Kidney (tissue), 14 donors: Measurements from ENCODE around the gene LTBP4. TPM values are rescaled to one million over a fixed set of nuclear protein-coding genes. Genes with fewer than 3 reads are reported as not detected.

Experiments
- DNase-seq, 5 donors: peaks; one replicate each; pipeline ENCODE4 v3.0.0-alpha.2; 2013 to 2020
- FAIRE-seq: peaks from 2 replicates; lab custom pipeline; 2012; peaks lifted over from hg19 to GRCh38; lab: Jason Lieb, UNC
- H3K27ac ChIP-seq, 2 donors: one replicate each; pipeline ENCODE4 v1.7.0; 2013; ENCODE audit warnings: low read depth in 2 of 2, low read length in 2 of 2, inconsistent platforms in 1 of 2
- H3K27me3 ChIP-seq: one replicate; pipeline ENCODE4 v1.7.1; 2013; ENCODE audit warnings: low read length, inconsistent platforms; ENCODE audit not compliant: control insufficient read depth, insufficient read depth
- H3K36me3 ChIP-seq, 3 donors: one replicate each; pipeline versions ENCODE4 v1.7.0 to v1.7.1; 2013; ENCODE audit warnings: low read length in 3 of 3, control low read depth in 1 of 3, inconsistent platforms in 1 of 3; ENCODE audit not compliant: insufficient read depth in 3 of 3, control insufficient read depth in 2 of 3
- H3K4me1 ChIP-seq, 3 donors: one replicate each; pipeline versions ENCODE4 v1.7.0 to v1.7.1; 2013; ENCODE audit warnings: low read length in 3 of 3, inconsistent platforms in 1 of 3, low read depth in 1 of 3; ENCODE audit not compliant: control insufficient read depth in 2 of 3, insufficient read depth in 2 of 3
- H3K4me3 ChIP-seq, 3 donors: one replicate each; pipeline versions ENCODE4 v1.7.0 to v1.8.1; 2013; ENCODE audit warnings: low read length in 3 of 3, control low read depth in 1 of 3, inconsistent platforms in 1 of 3
- H3K9ac ChIP-seq, 3 donors: one replicate each; pipeline versions ENCODE4 v1.7.0 to v1.7.1; 2013; ENCODE audit warnings: low read length in 3 of 3, control low read depth in 1 of 3, inconsistent platforms in 1 of 3
- H3K9me3 ChIP-seq, 3 donors: one replicate each; pipeline versions ENCODE4 v1.7.0 to v1.7.1; 2013; ENCODE audit warnings: low read length in 3 of 3, control low read depth in 1 of 3, inconsistent platforms in 1 of 3; ENCODE audit not compliant: control insufficient read depth in 2 of 3, insufficient read depth in 1 of 3
- CTCF ChIP-seq: IDR thresholded peaks from 3 replicates; pipeline ENCODE4 v1.5.1; 2012; ENCODE audit warnings: mild to moderate bottlenecking, moderate library complexity, borderline replicate concordance; ENCODE audit not compliant: insufficient read depth; ENCODE audit errors: extremely low read depth
- intact Hi-C: fragments of 100-400 bp; cut with DNase I; formaldehyde crosslinking; loops from one replicate; pipeline ENCODE4 v1.11.1; 2022
- polyA plus RNA-seq: library from polyadenylated mRNA; stranded (reverse); fragments of 350-450 nt; fragmentation: Illumina TruSeq; extraction: RNeasy Lipid Tissue Mini Kit (QIAGEN cat#74804); gene quantifications from one replicate; pipeline ENCODE4 v1.2.3, GENCODE V29; 2014; ENCODE audit warnings: low read depth, low replicate concordance; ENCODE audit not compliant: insufficient read depth
- total RNA-seq: library from RNA; stranded (reverse); fragmentation: NEBNext Ultra II Directional; extraction: Animal tissue kit (Norgen Biotek cat#: 25700); gene quantifications from one replicate; pipeline ENCODE4 v1.2.1, GENCODE V29; 2021
- donor health status: control.
- donor health status: control.
- donor health status: control.
- donor health status: control.
- donor health status: control.
- donor health status: DM: yes; HTN: yes; CAD: no.
- donor health status: Normal renal cell carcinoma (clear cell type).

Gene LTBP4
- total and polyA plus RNA-seq, 2 donors from 2014 or later, result 52.1 to 155 TPM

GRCh38 chr19:40603389-40604170 lies 2.4 kb downstream of the LTBP4 start:
- Histone ChIP-seq H3K9me3 (no peaks in the 10 kb centered on the region), H3K9ac (no peak overlapping the region), H3K27me3 (no peaks in the 10 kb centered on the region), H3K36me3 (no peaks in the 10 kb centered on the region), H3K27ac (peak overlapping the region; percentile 88 to 89), H3K4me1 (peaks cover 0 to 28% (median 3%) of the 10 kb centered on the region in 3 donors), H3K4me3 (peak overlapping the region; percentile 48 to 56 (median 56))
- FAIRE-seq, result peak; percentile 57
- TF ChIP-seq CTCF, result no peak
- intact Hi-C loops, result no loop called here
- DNase-seq, result peak; percentile 99

- H3K4me3 ChIP-seq, result peak overlapping the region; percentile 13 to 56 (median 34)
- H3K9me3 ChIP-seq, result no peaks in the 10 kb centered on the region
- H3K4me1 ChIP-seq, result peaks cover 0 to 28% (median 3%) of the 10 kb centered on the region in 3 donors
- no peaks in the 10 kb centered on the region for H3K27me3 ChIP-seq
- no peak overlapping the region for H3K9ac ChIP-seq
- no peak for TF ChIP-seq CTCF
- H3K36me3 ChIP-seq, result no peaks in the 10 kb centered on the region
- intact Hi-C loops, result no loop called here
- H3K27ac ChIP-seq, result peak overlapping the region in 1 of 2 donors; percentile 88
- FAIRE-seq (no peak), DNase-seq (no peak)
Measured at GRCh38 chr19:40604171-40604646, 3.0 kb downstream of the LTBP4 start.

GRCh38 chr19:40604647-40605215 lies 3.6 kb downstream of the LTBP4 start:
- TF ChIP-seq CTCF, result no peak
- DNase-seq (peak in 1 of 5 donors; percentile 79), FAIRE-seq (no peak)
- Histone ChIP-seq H3K9me3 (no peaks in the 10 kb centered on the region), H3K9ac (no peak overlapping the region), H3K27me3 (no peaks in the 10 kb centered on the region), H3K27ac (no peak overlapping the region), H3K4me3 (peak overlapping the region in 1 of 3 donors; percentile 34), H3K4me1 (peaks cover 0 to 30% (median 3%) of the 10 kb centered on the region in 3 donors), H3K36me3 (no peaks in the 10 kb centered on the region)
- intact Hi-C loops, result no loop called here
